Measurements from ENCODE around the gene LYPD4. TPM values are rescaled to one million over a fixed set of nuclear protein-coding genes. Genes with fewer than 3 reads are reported as not detected.

Gene LYPD4
- total RNA-seq, 1 experiment from 2014 or later = not detected

DNA sequence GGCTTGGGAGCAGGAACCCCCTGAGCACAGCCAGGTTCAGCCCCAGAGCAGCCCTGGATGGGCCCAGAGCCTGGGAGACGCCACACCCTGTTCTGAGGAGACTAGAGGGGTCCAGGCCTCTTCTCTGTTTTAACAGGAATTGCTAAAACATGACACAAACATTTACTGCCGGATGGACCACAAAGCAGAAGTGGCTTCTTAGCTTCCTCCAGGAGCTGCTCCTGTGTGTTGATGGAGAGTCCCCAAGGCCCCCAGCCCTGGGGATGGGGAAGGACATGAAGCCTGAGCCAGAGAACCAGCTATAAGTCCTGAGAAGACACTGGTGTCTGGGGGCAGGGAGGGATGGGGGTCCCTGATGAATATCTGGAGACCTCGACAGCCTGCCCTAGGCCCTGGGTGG is 33.4 kb downstream of the LYPD4 start:
- no peaks in the 10 kb centered on the region for H3K9me2 ChIP-seq (ENCODE audit: insufficient read depth)
- H3K4me1 ChIP-seq (replicated peaks; ENCODE audit: insufficient read depth) = no peaks in the 10 kb centered on the region
- no peaks in the 10 kb centered on the region for H4K20me1 ChIP-seq (ENCODE audit: insufficient read depth)
- no peak overlapping the region for H3K27ac ChIP-seq
- no TSS peak for BruUV-seq (replicated peaks)
- no peaks in the 10 kb centered on the region for H3K9me3 ChIP-seq (ENCODE audit: insufficient read depth, low read depth)
- no peak for TF ChIP-seq EZH2 (IDR thresholded peaks at IDR 0.05; ENCODE audit: low read depth)
- TF ChIP-seq, protein P1, sequence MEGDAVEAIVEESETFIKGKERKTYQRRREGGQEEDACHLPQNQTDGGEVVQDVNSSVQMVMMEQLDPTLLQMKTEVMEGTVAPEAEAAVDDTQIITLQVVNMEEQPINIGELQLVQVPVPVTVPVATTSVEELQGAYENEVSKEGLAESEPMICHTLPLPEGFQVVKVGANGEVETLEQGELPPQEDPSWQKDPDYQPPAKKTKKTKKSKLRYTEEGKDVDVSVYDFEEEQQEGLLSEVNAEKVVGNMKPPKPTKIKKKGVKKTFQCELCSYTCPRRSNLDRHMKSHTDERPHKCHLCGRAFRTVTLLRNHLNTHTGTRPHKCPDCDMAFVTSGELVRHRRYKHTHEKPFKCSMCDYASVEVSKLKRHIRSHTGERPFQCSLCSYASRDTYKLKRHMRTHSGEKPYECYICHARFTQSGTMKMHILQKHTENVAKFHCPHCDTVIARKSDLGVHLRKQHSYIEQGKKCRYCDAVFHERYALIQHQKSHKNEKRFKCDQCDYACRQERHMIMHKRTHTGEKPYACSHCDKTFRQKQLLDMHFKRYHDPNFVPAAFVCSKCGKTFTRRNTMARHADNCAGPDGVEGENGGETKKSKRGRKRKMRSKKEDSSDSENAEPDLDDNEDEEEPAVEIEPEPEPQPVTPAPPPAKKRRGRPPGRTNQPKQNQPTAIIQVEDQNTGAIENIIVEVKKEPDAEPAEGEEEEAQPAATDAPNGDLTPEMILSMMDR (conservative IDR thresholded peaks at IDR 0.05) = no peak
- no peaks in the 10 kb centered on the region for H3K79me2 ChIP-seq (ENCODE audit: low read depth)
- ChIA-PET CTCF (no interaction called here), POLR2A (ENCODE audit: unreplicated experiment) (no interaction called here)
- H3K27me3 ChIP-seq (ENCODE audit: insufficient read depth, low read depth) = no peaks in the 10 kb centered on the region
- H2AFZ ChIP-seq = no peak overlapping the region
- H3K4me3 ChIP-seq = no peak overlapping the region
- H3K4me2 ChIP-seq = no peak overlapping the region
- DNase-seq = no peak
- H3K36me3 ChIP-seq (ENCODE audit: low read depth) = no peaks in the 10 kb centered on the region
- no peaks in the 10 kb centered on the region for H3F3A ChIP-seq (ENCODE audit: insufficient read depth, low read depth)
- intact Hi-C loops (cut with micrococcal nuclease; ENCODE audit: unreplicated experiment) = no loop called here

DNA sequence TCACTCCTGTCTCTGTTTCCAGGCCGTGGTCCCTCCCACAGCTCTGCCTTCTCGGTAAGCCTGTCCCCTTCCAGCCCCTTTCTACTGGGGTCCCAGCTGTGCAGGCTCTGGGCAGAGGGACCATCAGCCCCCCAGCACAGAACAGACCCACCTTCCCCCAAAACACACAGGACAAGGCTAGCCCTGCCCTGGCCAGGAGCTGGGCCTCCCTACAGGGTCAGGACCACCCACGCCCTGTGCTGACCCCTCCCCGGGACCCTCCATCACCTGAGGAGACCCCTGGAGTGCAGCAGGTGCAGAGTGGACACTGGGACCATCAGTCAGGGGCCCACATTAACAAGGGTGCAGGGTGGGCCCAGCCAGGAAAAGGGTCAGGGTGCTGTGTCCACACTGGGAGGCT is 34.2 kb downstream of the LYPD4 start:
- ChIA-PET CTCF (no interaction called here), POLR2A (ENCODE audit: unreplicated experiment) (no interaction called here)
- no peaks in the 10 kb centered on the region for H3K27me3 ChIP-seq (ENCODE audit: insufficient read depth, low read depth)
- no peak overlapping the region for H3K4me2 ChIP-seq
- H3K36me3 ChIP-seq (ENCODE audit: low read depth) = no peaks in the 10 kb centered on the region
- no TSS peak for BruUV-seq (replicated peaks)
- no peak overlapping the region for H3K27ac ChIP-seq
- intact Hi-C loops (cut with micrococcal nuclease; ENCODE audit: unreplicated experiment) = no loop called here
- no peak for DNase-seq
- TF ChIP-seq, protein P1 (conservative IDR thresholded peaks at IDR 0.05) = no peak
- TF ChIP-seq EZH2 (IDR thresholded peaks at IDR 0.05; ENCODE audit: low read depth) = no peak
- H2AFZ ChIP-seq = no peak overlapping the region
- H3K4me1 ChIP-seq (replicated peaks; ENCODE audit: insufficient read depth) = no peaks in the 10 kb centered on the region
- H4K20me1 ChIP-seq (ENCODE audit: insufficient read depth) = no peaks in the 10 kb centered on the region
- H3F3A ChIP-seq (ENCODE audit: insufficient read depth, low read depth) = no peaks in the 10 kb centered on the region
- no peaks in the 10 kb centered on the region for H3K9me3 ChIP-seq (ENCODE audit: insufficient read depth, low read depth)
- no peaks in the 10 kb centered on the region for H3K79me2 ChIP-seq (ENCODE audit: low read depth)
- no peaks in the 10 kb centered on the region for H3K9me2 ChIP-seq (ENCODE audit: insufficient read depth)
- H3K4me3 ChIP-seq = no peak overlapping the region

DNA sequence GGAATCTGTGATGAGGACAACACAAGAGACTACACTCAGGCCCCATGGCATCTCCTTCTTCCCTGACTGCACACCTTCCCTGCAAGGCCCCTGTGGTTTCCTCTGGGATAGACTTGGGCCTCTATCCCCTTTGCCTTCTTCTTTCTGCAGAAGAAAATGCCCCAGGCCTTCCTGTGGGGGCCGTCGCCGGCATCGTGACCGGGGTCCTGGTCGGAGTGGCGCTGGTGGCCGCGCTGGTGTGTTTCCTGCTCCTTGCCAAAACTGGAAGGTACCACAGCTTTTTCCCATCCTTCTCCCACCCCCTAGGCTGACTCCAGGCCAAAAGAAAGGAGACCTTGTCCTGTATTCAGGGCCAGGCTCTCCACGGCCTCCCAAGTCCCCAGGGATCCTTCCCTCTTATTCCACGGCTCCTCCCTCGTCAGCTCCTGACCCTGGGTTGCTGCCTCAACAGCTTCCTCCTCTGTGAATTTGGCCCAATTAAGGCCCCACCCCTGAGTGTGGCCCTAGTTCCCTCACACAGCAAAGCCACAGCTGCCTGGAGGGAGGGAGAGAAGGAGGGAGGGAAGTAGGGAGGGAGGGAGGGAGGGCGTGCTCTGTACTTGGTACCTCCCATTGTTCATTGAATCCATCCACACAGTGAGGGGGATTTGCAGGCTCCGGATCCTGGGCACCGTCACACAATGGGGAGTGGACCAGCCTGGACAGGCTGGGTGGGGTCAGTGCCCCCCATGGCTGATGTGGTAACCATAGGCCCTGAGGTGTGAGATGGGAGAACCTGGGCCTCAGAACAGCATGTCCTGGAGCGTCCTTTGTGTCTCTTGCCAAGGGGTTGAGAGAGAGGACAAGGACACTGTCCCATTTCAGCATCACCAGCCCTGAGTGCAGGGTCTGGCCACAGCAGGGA is 35.6 kb downstream of the LYPD4 start:
- TF ChIP-seq, protein P1 (conservative IDR thresholded peaks at IDR 0.05) = no peak
- TF ChIP-seq EZH2 (IDR thresholded peaks at IDR 0.05; ENCODE audit: low read depth) = no peak
- no peak overlapping the region for H3K27ac ChIP-seq
- H4K20me1 ChIP-seq (ENCODE audit: insufficient read depth) = no peaks in the 10 kb centered on the region
- intact Hi-C loops (cut with micrococcal nuclease; ENCODE audit: unreplicated experiment) = no loop called here
- H3K4me1 ChIP-seq (replicated peaks; ENCODE audit: insufficient read depth) = no peaks in the 10 kb centered on the region
- no TSS peak for BruUV-seq (replicated peaks)
- H3K79me2 ChIP-seq (ENCODE audit: low read depth) = no peaks in the 10 kb centered on the region
- POLR2A ChIA-PET (ENCODE audit: unreplicated experiment) = no interaction called here
- no peak overlapping the region for H3K4me3 ChIP-seq
- CTCF ChIA-PET = no interaction called here
- H3K9me2 ChIP-seq (ENCODE audit: insufficient read depth) = no peaks in the 10 kb centered on the region
- H3F3A ChIP-seq (ENCODE audit: insufficient read depth, low read depth) = no peaks in the 10 kb centered on the region
- H3K4me2 ChIP-seq = no peak overlapping the region
- no peak overlapping the region for H2AFZ ChIP-seq
- H3K36me3 ChIP-seq (ENCODE audit: low read depth) = no peaks in the 10 kb centered on the region
- DNase-seq = no peak
- no peaks in the 10 kb centered on the region for H3K9me3 ChIP-seq (ENCODE audit: insufficient read depth, low read depth)
- 0 out of 2 replicates have a peak, but pooled peaks cover 3% of the 10 kb centered on the region for H3K27me3 ChIP-seq (ENCODE audit: insufficient read depth, low read depth)

All from PC-9 (cell line).